ENCODE results near the gene SLC22A23.

GRCh38 chr6:3373597-3374203 is 83.2 kb downstream of the SLC22A23 start:
- TF ChIP-seq CTCF (IDR thresholded peaks at IDR 0.05) (no peak), EZH2 (IDR thresholded peaks at IDR 0.05; ENCODE audit: borderline replicate concordance, insufficient read depth, low read depth, low read length, poor library complexity, severe bottlenecking) (no peak)
